Stomach (tissue), 9 donors: Measurements from ENCODE around the gene B4GALT4. TPM values are rescaled to one million over a fixed set of nuclear protein-coding genes. Genes with fewer than 3 reads are reported as not detected.

Experiments
- DNase-seq, 2 donors: peaks; one replicate each; pipeline versions ENCODE4 v3.0.0 to v3.0.0-alpha.2; 2013 to 2019
- H3K27ac ChIP-seq, 5 donors: fragments of 200-600 bp in 4 of 5; sonication (generic) in 4 of 5; one replicate each; pipeline ENCODE4 v1.5.1; 2013 to 2019; ENCODE audit warnings: mild to moderate bottlenecking in 1 of 5, moderate library complexity in 1 of 5
- H3K27me3 ChIP-seq, 3 donors: fragments of 200-600 bp; sonication (generic); one replicate each; pipeline ENCODE4 v1.5.1; 2017 to 2019; ENCODE audit warnings: mixed run types in 1 of 3
- H3K36me3 ChIP-seq, 4 donors: fragments of 200-600 bp; sonication (generic); 1 replicate in 3 of 4; 2 replicates in 1 of 4; pipeline ENCODE4 v1.5.1; 2016 to 2019
- H3K4me1 ChIP-seq, 4 donors: fragments of 200-600 bp; sonication (generic); one replicate each; pipeline ENCODE4 v1.5.1; 2016 to 2019
- H3K4me3 ChIP-seq, 4 donors: fragments of 200-600 bp; sonication (generic) in 3 of 4; one replicate each; pipeline ENCODE4 v1.5.1; 2016 to 2019; ENCODE audit warnings: mild to moderate bottlenecking in 1 of 4
- H3K9me3 ChIP-seq, 4 donors: fragments of 200-600 bp; sonication (generic); one replicate each; pipeline ENCODE4 v1.5.1; 2016 to 2019
- EP300 ChIP-seq: sonication (generic); formaldehyde crosslinking; IDR thresholded peaks from one replicate; pipeline ENCODE4 v1.6.1; 2017; ENCODE audit warnings: antibody characterized with exemption
- POLR2A ChIP-seq, 4 donors: fragments of 450-650 bp; IDR thresholded peaks; one replicate each; pipeline ENCODE4 v1.6.1; 2016; ENCODE audit warnings: antibody characterized with exemption in 4 of 4, control low read depth in 2 of 4, mild to moderate bottlenecking in 1 of 4, moderate library complexity in 1 of 4
- POLR2AphosphoS5 ChIP-seq, 3 donors: sonication (generic); formaldehyde crosslinking; IDR thresholded peaks; one replicate each; pipeline ENCODE4 v1.6.1; 2016; ENCODE audit warnings: antibody characterized with exemption in 3 of 3
- WGBS, 5 donors: extraction: QIAGEN DNeasy Blood & Tissue Kit in 3 of 5; methylation state at CpG; one replicate each; pipeline versions ENCODE4 v1.1.5 to v1.1.7; 2013 to 2018; 5-methylcytosine and 5-hydroxymethylcytosine counted together
- intact Hi-C: fragments of 100-400 bp; cut with DNase I; formaldehyde crosslinking; loops from one replicate; pipeline ENCODE4 v1.15.1; 2023; ENCODE audit warnings: low total_unique reads
- polyA plus RNA-seq, 3 donors: library from polyadenylated mRNA; stranded (reverse); fragments of 200-250 nt; gene quantifications; one replicate each; pipeline ENCODE4 v1.2.3, GENCODE V29; 2013
- total RNA-seq, 5 donors: library from RNA; depleted of rRNA; stranded (reverse); fragments of >200 nt; gene quantifications; one replicate each; pipeline versions ENCODE4 v1.1.0 to v1.2.3, GENCODE V29; 2014 to 2016
- TF ChIP-seq, protein P1 (sequence below), 7 experiments: fragments of 450-650 bp in 4 of 7; fragments of 200-600 bp in 3 of 7; sonication (generic) in 3 of 7; IDR thresholded peaks; one replicate each; pipeline ENCODE4 v1.5.1; 2016 to 2019; ENCODE audit warnings: antibody characterized with exemption in 7 of 7, control low read depth in 2 of 7, mild to moderate bottlenecking in 1 of 7
- donor health status: healthy with polysubstance abuse.
- donor health status: Bipolar disorder and iron deficiency.
- donor health status: healthy.

Gene B4GALT4
- total and polyA plus RNA-seq, 8 donors = 5.5 to 39.7 (median 14.0) TPM

DNA sequence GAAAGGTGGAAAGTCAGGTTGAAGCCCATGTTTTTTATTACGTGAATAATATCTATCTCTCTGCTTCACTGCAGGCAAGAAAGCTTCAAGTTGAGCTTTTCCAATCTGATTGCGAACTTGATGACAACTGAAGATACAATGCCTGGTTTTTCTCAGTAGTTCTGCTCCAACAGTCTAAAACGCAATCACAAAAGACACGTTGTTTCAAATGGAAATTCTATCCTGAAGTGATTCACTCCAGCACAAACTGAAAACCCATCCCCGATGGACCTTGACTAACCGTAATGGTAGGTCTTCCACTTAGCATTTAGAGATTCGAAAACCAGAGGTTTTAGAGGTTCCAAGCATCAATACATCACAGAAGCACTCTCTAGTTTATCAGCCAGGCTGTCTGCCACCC, 10.6 kb downstream of the B4GALT4 start:
- H3K27ac ChIP-seq = no peak overlapping the region
- H3K27me3 ChIP-seq = no peaks in the 10 kb centered on the region
- intact Hi-C loops = no loop called here
- no peak for TF ChIP-seq POLR2AphosphoS5 (IDR thresholded peaks at IDR 0.05)
- no peak for TF ChIP-seq POLR2A (IDR thresholded peaks at IDR 0.05)
- TF ChIP-seq EP300 = no peak
- no peaks in the 10 kb centered on the region for H3K9me3 ChIP-seq
- H3K4me3 ChIP-seq = no peak overlapping the region
- WGBS, 5 donors = 94 to 99% (median 96%) methylated on average over 7 of the region's 7 CpGs
- no peak for DNase-seq
- peaks cover 0 to 7% (median 1%) of the 10 kb centered on the region in 4 donors for H3K4me1 ChIP-seq
- H3K36me3 ChIP-seq = peaks cover 33 to 94% (median 88%) of the 10 kb centered on the region in 4 donors

DNA sequence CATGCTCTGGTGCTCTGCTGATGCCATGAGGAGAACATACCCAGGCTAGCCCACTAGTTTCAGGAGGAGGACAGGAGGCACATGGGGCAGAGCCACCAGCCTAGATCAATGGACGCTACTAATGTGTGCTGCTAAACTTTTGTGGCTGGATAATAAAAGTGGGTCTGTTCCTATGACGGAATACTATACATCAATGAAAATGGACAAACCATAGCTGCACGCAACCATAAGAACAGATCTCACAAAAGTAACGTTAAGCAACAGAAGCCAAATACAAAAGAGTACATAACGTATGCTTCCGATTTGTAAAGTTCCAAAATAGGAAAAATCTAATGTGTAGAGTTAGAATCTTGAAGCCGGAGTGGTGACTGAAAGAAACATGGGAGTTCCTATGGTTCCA, 11.5 kb downstream of the B4GALT4 start:
- WGBS, 5 donors = 70 to 97% (median 84%) methylated on average over 7 of the region's 7 CpGs
- H3K36me3 ChIP-seq = peaks cover 27 to 94% (median 89%) of the 10 kb centered on the region in 4 donors
- intact Hi-C loops = no loop called here
- no peak for DNase-seq
- H3K4me1 ChIP-seq = peaks cover 0 to 7% (median 0%) of the 10 kb centered on the region in 4 donors
- no peak for TF ChIP-seq EP300
- TF ChIP-seq POLR2A (IDR thresholded peaks at IDR 0.05) = no peak
- TF ChIP-seq, protein P1, sequence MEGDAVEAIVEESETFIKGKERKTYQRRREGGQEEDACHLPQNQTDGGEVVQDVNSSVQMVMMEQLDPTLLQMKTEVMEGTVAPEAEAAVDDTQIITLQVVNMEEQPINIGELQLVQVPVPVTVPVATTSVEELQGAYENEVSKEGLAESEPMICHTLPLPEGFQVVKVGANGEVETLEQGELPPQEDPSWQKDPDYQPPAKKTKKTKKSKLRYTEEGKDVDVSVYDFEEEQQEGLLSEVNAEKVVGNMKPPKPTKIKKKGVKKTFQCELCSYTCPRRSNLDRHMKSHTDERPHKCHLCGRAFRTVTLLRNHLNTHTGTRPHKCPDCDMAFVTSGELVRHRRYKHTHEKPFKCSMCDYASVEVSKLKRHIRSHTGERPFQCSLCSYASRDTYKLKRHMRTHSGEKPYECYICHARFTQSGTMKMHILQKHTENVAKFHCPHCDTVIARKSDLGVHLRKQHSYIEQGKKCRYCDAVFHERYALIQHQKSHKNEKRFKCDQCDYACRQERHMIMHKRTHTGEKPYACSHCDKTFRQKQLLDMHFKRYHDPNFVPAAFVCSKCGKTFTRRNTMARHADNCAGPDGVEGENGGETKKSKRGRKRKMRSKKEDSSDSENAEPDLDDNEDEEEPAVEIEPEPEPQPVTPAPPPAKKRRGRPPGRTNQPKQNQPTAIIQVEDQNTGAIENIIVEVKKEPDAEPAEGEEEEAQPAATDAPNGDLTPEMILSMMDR (IDR thresholded peaks at IDR 0.05) = no peak
- no peak for TF ChIP-seq POLR2AphosphoS5 (IDR thresholded peaks at IDR 0.05)
- no peak overlapping the region for H3K27ac ChIP-seq
- no peaks in the 10 kb centered on the region for H3K9me3 ChIP-seq
- H3K4me3 ChIP-seq = no peak overlapping the region
- no peaks in the 10 kb centered on the region for H3K27me3 ChIP-seq

DNA sequence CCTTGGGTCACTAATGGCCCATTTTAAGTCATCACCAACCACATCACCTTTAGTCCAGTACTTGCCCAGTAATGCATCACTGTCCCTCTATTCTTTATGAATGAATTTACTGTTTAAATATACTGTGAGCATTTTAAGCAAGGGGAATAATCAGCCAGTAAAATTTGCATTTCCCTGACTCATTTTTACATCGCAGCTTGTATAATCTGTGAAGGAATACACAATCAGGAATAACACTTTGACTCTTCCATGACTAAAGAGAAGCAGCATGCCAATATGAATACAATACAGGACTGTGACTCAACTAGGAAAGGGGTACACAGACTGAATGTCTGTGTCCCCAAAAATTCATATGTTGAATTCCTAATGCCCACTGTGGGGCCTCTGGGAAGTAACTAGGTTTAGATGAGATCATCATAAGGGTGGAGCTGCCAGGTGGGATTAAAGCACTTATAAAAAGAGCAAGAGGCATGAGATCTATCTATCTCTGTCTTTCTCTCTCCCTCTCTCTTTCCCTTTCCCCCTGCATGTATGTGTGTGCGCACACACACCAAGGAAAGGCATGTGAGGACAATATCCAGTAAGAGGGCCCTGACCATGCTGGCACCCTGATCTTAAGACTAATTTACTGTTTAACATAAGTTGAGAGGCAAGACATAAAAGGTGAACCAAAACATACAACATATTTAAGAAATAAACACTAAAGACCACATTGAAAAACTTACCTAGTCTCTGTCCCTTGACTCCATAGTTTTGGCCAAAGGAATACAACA, 12.1 kb downstream of the B4GALT4 start:
- H3K36me3 ChIP-seq = peaks cover 32 to 94% (median 89%) of the 10 kb centered on the region in 4 donors
- no peak overlapping the region for H3K27ac ChIP-seq

DNA sequence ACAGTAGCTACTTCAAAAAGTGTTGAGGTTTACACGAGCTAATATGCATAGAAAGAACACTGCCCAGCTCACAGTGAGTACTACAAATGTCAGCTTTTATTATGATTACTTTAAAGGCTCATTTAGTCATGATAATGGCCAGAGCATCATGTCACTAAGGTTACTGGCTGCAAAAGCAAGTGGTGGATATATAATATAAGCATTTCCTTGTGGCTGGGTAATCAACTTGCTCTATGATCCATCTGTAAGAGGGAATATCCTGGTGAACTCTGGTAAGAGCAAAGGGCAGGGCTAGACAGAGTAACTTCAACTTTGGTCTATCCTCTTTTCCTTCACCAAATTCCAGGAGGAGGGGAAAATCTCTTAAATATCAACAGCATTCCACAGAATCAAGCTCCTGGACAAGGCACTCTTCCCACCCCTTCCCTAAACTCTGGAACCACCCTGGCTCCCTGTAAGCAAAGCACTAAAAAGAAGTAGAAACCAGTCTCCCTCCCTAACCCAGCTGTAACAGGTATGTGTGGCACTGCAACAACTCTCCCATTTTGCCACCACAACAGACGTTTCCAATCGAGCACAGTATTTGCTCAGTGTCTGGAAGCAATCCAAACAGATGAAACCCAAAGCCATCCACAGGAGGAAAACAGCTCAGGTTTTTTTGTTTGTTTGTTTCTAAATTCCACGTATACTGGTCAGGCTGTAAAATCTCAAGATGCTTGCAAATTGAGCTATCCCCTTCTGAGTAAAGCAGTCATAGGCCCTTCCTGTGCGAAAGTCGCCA, 13.4 kb downstream of the B4GALT4 start:
- Histone ChIP-seq H3K27me3 (no peaks in the 10 kb centered on the region), H3K36me3 (peaks cover 40 to 94% (median 89%) of the 10 kb centered on the region in 4 donors), H3K27ac (no peak overlapping the region), H3K4me1 (peaks cover 0 to 7% (median 0%) of the 10 kb centered on the region in 4 donors), H3K9me3 (no peaks in the 10 kb centered on the region), H3K4me3 (no peak overlapping the region)
- intact Hi-C loops = no loop called here
- 61 to 79% (median 67%) methylated on average over 6 of the region's 6 CpGs for WGBS, 5 donors
- DNase-seq = no peak
- no peak for TF ChIP-seq POLR2AphosphoS5 (IDR thresholded peaks at IDR 0.05)
- no peak for TF ChIP-seq POLR2A (IDR thresholded peaks at IDR 0.05)
- TF ChIP-seq, protein P1 (IDR thresholded peaks at IDR 0.05) = no peak
- no peak for TF ChIP-seq EP300

More for the DNA sequence above, 12.1 kb downstream of the B4GALT4 start:
- H3K4me1 ChIP-seq = peaks cover 0 to 7% (median 0%) of the 10 kb centered on the region in 4 donors
- TF ChIP-seq POLR2A (IDR thresholded peaks at IDR 0.05) (no peak), EP300 (no peak), POLR2AphosphoS5 (IDR thresholded peaks at IDR 0.05) (no peak)
- TF ChIP-seq, protein P1 (IDR thresholded peaks at IDR 0.05) = no peak
- H3K4me3 ChIP-seq = no peak overlapping the region
- DNase-seq = no peak
- intact Hi-C loops = no loop called here
- no peaks in the 10 kb centered on the region for H3K9me3 ChIP-seq
- no peaks in the 10 kb centered on the region for H3K27me3 ChIP-seq
- 87 to 94% (median 88%) methylated on average over 2 of the region's 2 CpGs for WGBS, 5 donors
